GM18511 (cell line): Measurements from ENCODE around the gene MARCHF5.
A peak's percentile ranks its signal among the peaks of the same experiment; 100 is the strongest.

ENCODE experiments used
- ATAC-seq: cut with Tn5 transposase; IDR thresholded peaks from one replicate; pipeline ENCODE4 v1.9.1; 2021; ENCODE audit warnings: mild to moderate bottlenecking, moderate library complexity; ENCODE audit not compliant: unreplicated experiment

MARCHF5 gene, protein sequence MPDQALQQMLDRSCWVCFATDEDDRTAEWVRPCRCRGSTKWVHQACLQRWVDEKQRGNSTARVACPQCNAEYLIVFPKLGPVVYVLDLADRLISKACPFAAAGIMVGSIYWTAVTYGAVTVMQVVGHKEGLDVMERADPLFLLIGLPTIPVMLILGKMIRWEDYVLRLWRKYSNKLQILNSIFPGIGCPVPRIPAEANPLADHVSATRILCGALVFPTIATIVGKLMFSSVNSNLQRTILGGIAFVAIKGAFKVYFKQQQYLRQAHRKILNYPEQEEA

DNA sequence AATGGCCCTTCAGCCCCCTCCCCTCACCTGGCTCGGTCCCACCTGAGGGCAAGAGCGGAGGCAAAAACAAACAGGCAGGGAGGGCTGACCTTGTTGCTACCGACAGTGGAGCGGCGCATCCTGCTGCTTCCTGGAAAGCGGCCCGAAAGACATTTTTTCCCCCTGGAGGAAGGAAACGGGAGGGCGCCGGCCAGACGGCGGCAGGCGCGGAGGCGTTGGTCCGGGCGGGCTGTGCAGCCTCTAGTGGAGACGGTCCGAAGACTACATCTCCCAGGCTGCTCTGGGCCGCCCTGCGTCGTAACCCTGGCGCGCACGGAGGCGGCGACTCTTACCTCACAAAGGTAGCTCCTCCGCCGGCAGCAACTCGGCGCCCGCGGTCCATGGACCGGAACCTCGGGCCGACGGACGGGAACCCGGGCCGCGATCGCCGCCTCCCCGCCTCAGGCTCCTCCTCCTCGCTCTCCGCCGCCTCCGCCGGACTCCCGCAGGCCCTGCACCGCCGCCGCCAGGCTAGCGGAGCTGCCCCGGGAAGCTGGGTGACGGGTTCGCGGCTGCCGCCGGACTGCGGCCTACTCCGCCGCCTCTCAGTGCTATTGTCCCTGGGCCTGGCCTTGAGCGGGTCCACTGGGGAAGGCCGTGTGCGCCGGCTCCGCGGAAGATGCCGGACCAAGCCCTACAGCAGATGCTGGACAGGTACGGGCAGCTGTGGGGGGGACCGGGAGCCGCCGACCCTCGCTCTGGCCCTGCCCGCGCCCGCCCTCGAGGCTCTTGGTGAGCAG, at the start of gene MARCHF5, which contains the start of gene CPEB3:
Gene MARCHF5, plus strand, starts transcription at position 331 of the 779 bp plus-strand sequence. Its CDS starts 328 bp downstream, at position 659.
Gene CPEB3, minus strand, starts transcription at position 242 of the 779 bp plus-strand sequence. CDS start 50,728 bp downstream, outside the sequence.
- ATAC-seq, result peak; percentile 99

DNA sequence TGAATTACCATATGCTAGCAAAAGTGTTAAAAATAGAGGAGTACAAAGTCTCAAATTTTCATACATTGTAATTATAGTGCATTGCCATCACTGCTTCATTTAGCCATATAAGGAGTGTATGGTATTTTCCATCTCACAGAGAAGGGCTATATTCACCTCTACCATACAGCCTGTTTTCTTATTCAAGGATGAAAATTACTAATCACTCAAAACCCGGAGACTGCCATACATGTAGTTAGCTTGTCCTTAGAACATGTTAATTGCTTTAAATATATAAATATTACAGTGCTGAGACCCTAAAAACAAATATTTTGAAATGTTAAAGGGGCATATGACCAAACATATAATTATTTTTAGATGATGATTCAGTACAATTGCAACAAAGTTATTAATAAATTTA, 49.5 kb upstream of the MARCHF5 start:
- no peak for ATAC-seq

DNA sequence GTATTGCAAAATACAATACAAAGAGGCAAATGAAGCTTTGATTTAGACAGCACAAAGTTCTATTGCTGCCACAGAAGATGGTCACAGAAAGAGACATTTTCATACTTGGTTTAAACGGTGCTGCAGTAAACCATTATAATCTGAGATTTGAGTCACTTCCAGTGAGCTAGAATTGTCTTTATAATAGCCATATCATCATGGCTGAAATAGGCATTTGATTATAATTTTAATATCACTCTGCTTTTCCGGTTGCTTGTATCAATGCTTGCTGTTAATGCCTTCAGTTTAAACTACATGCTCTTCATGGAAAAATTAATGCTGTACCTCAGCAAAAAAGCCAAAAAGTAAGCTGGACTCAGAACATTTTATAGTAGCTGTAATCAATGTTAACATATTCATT, 48.6 kb upstream of the MARCHF5 start:
- ATAC-seq, result no peak

DNA sequence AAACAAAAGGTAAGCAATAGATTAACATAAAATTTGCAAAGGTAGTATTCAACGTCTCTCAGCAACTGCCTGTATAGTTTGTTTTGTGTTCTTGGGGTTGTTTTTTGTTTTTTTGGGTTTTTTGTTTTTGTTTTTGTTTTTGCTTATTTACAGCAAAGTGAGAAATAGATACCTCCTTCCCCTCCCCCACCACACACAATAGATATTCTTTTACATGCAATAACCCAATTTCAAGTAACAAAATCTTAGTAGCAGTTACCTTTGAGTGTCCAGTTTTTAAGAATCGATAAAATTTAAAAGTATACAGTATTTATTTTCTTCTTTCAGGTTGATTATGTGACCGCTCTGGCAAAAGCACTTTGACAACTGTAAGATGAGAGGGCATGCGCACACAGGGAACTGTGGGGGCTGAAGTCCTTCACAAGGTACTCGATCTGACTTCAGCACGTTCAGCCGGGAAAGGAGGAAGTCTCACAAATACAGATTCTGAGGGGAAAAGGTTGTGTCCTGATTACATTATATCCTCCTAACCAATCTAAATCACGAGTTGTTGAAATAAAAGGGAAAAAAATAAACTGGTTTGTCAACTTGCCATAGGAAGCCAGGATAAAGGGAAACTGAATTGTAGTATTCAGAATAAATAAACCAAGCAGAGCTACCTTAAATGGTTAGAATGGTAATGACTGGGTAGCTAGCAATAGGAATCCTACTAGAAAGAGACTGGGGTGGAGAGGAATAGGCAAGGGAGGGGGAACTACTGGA, 47.9 kb upstream of the MARCHF5 start:
- no peak for ATAC-seq

DNA sequence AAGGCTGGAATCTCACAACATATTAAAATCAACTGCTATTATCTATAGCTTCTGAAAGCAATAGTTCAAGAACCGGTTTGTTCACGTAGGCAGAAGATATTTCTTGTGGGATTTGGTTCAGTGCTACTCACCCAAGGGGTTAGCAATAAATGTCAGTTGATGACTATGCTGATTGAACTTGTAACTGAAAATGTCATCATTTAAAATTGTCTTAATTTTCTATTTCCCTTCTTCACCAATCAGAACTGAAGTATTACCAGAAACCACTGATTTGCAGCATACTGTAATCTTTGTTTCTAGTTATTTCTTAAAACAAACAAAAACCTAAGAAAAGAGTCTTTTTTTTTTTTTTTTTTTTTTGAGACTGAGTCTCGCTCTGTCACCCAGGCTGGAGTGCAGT, 46.2 kb upstream of the MARCHF5 start:
- peak; percentile 44 for ATAC-seq

DNA sequence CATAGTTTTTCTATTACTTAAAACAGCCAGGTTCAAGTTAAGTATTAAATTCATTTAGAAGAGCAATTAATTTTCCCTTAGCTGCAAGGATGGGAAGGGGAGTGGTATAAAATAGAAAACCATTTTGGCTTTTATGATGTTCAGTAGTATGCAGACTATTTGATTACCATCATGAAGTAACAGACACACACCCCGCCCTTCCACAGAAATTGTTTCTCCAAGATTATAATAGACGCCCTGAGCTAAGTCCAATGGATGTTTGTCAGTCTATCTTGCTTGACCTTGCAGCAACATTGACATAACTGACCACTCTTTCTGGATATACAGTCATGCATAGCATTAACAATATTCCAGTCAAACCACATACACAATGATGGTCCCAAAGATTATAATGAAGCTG, 42.4 kb upstream of the MARCHF5 start:
- no peak for ATAC-seq

DNA sequence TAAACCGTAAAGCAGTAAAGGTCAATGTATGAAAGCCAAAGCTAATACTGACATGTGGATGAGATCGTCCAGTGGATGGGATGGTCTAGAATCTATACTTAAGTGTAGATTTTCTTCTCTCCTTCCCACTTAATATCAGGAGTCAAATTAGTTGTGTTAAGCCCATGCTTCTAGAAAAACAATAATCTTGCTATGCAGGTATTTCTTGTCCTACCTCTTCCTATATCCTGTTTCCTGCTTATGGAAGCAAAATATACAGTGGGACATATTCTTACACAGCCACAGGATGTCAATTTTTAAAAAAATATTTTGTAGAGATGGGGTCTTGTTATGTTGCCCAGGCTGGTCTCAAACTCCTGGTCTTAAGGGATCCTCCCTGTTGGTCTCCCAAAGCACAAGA, 27.6 kb upstream of the MARCHF5 start:
- no peak for ATAC-seq

DNA sequence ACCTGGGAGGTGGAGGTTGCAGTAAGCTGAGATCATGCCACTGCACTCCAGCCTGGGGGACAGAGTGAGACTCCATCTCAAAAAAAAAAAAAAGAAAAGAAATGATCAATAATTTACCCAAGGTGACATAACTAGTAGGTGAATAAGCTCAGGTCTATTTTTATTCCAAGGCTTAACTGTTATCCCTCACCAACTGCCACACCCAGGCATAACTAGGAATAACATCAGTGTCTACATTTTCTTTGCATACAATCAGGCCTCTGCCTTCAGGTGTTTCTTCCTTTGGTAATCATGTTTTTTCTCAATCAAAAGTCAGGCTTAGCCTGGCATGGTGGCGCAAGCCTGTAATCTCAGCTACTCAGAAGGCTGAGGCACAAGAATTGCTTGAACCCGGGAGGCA, 26.7 kb upstream of the MARCHF5 start:
- ATAC-seq, result no peak

DNA sequence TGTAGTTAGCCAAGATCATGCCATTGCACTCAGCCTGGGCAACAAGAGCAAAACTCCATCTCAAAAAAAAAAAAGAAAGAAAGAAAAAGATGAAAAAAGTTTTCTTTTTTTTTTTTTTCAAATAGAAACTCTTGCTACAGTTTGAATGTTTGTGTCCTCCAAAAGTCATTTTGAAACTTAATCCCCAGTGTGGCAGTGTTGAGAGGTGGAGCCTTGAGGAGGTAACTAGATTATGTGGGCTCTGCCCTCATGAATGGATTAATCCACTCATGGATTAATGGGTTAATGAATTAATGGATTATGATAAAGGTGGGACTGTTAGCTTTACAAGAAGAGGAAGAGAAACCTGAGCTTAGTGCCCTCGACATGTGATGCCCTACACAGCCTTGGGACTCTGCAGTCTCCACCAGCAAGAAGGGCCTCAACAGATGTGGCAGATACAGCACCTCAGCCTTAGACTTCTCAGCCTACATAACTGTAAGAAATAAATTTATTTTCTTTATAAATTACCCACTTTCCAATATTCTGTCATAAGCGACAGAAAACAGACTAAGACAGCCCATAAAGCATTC, 25.2 kb upstream of the MARCHF5 start:
- peak; percentile 70 for ATAC-seq

DNA sequence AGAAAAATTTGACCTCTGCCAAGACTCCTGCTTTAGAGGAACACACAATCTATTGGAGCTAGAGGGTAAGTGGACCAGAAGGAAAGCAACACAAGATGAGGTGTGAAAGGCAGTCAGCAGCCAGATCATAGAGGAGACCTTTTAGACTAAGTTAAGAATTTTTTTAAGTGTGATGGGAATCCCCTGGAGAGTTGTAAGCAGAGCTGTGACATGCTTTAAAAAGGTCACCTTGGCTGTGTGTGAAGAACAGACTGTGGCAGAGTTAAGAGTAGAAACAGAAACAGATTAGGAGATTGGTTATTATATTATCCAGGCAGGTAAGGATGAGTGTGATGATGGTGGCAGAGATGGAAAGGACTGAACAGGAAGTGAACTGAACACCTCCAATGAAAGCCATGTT, 23.6 kb upstream of the MARCHF5 start:
- no peak for ATAC-seq

DNA sequence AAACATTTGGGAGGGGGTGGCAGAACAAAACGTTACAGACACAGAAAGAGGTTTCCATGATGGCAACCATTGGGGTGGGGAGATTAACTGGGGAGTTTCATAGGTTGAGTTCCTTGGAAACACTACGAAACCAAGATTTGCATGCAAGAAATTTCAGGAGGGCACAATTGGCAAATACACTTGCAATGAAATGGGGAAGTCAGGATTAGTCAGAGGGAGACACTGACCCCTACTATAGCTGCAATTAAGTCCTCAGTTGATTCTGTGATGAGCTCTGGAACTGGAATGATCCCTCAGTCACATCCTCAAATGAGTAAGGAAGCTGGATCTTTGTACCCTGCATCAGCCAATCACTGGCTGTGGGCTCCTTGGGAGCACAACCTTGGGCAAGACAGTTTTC, 22.2 kb upstream of the MARCHF5 start:
- no peak for ATAC-seq

DNA sequence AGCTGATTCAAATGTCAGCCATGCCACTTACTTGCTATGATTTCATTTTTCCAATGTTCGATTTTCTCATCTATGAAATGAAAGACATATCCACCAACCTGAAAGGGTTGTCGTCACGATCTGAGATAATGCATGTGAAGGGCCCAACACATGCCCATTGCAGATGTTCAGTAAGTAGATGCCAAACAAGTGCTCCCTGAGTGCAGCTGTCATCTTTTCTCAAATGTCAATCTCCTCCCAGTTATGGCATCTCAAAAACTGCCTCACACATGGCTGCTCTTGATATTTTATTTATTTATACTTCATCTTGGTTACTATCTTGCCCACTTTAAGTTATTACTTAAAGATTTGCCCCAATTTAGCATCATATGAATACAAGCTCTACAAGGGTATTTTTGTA, 16.9 kb upstream of the MARCHF5 start:
- ATAC-seq, result no peak

DNA sequence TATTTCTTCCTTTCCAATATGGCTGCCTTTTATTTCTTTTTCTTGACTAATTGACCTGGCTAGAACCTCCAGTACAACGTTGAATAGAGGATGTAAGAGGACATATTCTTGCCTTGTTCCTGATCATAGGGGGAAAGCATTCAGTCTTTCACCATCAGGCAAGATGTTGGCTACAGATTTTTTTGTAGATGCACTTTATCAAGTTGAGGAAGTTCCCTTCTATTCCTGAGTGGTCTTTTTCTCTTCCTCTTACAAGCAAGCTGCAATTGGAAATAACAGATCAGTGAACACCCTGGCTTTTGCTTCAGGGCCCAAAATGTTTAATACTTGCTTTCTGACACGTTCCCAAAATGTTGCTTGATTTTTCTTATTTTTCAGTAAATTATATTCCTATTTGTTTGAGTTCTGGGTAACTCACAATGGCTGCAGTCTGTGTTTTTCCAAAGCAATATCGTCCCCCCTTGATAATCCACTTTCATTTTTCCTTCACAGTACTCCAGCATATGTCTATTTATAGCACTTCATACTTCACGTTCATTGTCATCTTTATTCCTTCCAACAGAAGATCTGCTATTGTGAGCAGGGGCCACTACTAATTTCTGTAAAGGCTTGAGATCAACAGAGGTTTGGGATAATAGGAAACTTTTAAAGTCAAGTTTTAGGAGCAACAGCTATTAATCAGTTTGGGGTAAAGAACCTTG, 11.8 kb upstream of the MARCHF5 start:
- no peak for ATAC-seq

DNA sequence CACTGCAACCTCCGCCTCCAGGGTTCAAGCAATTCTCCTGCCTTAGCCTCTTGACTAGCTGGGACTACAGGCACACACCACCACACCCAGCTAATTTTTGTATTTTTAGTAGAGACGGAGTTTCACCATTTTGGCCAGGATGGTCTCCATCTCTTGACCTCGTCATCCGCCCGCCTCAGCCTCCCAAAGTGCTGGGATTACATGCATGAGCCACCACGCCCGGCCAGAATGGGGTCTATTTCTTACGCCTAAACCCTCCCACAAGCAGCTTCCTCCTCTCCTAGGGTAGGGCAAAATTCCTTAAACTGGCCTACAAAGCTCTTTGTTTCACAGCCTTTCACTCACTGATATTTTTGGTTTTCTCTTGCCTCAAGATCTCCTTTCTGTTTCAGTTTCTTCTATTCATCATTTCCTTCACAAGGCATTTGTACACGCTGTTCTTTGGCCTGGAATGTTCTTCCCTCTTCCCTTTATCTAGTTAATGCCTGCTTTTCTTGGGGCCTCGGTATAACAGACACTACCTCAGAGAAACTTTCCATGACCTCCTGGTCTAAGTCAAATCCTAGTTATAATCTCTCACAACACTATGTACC, 6.8 kb upstream of the MARCHF5 start:
- ATAC-seq, result no peak

DNA sequence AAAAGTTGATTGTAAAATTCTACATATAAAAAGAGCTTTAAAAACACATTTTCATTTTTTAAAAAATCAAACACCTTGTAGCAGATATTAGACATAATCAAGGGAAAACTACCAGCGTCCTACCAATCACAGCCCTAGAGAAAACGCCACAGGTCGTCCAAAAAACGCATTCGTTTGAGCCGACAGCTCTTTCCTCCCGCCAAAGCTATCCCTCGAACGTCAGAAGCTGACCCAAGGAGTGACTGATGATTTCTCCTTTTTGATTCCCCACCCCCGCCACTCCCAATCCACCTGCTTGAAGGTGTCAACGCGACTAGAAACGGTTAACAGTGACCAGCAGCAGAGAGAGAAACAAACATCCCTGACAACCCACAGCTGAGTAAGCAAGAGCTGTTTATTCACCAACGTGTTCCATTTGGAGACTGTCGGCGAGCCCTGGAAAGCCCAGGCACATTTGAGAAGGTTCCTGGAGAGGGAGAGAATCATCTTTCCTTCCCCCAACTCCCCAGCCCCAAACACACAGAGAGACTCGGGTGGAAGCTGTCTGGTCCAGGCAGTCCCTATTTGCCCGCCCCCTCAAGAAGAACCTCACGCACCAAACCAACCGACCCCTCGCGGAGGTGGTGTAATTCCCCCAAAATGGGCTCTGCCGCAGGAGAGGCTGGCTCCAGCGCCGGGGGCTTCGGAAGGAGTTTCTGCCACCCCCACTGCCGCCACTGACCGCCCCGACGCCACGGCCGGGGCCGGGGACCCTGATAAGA, 711 bp upstream of the MARCHF5 start:
- ATAC-seq, result peak; percentile 19

DNA sequence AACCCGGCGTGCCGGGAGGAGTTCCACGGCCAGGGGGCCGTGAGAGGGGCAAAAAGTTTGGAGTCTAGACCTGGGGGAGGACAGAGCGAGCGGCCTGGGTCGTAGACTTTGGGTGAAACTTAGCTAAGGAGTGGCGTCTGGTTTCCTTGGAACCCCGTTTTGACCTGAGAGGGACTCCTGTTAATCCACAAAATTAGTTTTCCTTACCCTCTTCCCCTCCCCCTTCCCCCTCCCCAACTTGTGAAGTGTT, 574 bp downstream of the MARCHF5 start:
- ATAC-seq, result peak; percentile 11

DNA sequence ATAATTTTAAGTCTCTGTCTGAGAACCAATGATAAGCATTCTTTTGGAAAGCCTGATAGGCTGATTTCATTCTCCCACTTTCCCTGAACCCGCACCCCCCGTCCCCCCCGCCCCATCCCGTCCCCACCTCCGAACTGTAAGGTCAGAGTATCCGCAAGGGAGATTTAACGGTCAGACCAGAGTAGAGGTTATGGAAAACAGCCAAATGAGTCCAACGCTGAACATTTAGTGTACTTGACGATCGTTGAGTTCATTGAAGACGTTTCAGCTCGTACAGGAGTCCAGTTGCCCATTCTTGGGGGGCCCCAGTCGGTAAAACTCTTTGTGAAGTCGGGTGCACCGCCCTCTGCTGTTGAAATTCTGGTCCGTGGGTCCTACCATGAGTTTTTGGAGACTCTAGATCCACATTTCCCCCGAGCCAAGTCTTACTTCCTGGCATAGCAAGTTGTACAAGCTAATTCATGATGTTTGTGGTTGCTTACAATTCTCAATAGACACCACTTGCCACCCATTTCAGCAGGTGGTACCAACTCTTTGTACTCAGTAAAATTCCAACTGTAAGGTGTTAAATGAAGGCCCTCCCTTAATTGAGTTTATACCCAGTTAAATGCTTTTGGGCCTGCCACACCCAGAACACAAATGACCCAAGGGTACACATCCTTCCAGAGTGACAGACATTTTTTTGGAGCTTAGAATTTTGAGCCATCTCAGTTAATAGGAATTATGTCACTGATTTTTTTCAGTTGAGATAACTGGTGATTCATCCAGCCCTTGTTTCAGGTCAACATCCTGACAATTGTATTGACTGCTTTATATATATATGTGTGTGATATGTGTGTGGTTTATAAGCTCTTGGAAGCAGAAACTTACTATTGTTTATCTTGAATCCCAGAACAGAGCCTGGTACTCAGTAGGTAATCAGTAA, 1.2 kb downstream of the MARCHF5 start:
- ATAC-seq, result no peak

DNA sequence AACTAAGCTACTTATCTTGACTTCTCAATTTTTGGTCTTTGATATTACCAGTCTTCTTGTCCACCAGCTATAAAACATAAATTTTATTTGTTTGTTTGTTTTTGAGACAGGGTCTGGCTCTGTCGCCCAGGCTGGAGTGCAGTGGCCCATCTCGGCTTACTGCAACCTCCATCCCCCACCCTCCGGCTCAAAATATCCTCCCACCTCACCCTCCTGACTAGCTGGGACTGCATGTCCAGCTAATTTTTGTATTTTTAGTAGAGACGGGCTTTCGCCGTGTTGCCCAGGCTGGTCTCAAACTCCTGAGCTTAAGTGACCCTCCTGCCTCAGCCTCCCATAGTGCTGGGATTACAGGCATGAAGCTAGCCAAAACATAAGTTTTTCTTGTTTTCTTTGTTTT, 7.5 kb downstream of the MARCHF5 start:
- ATAC-seq, result no peak

DNA sequence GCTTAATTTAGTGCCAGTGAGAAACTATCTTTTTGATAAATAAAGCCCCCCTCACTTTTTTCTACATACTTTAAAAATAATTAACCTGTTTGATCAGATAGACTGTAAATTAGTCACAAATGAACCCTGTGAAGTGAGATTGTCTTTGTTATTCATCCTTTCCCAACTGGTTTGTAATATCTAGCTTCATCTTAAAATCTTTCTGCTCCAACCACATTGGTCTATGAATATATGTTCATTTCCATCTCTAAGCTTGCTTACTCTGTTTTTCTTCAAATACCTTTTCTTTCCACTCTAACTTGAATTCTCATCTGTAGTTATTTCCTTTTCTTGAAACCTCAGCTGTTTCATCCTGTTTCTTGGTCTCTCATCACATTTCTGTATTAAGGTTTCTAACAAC, 12.1 kb downstream of the MARCHF5 start:
- ATAC-seq, result no peak
